ENCODE results near the gene ACP4.
"Not testable (repeated sequence)": the region's sequence is repeated elsewhere in the genome, so short reads cannot be mapped to it uniquely, and the experiment has no call there.

Gene ACP4

GRCh38 chr19:50772912-50773311, 17.3 kb upstream of the ACP4 start:
- in situ Hi-C loops (cut with MboI; ENCODE audit: low pct_unique_long_range_greater_than_20kb, low sequenced_read_pairs); DNase-seq: not testable (repeated sequence)

- DNase-seq, result not testable (repeated sequence)
Measured at GRCh38 chr19:50773454-50773853, 16.8 kb upstream of the ACP4 start.

GRCh38 chr19:50776131-50776530, 14.1 kb upstream of the ACP4 start:
- in situ Hi-C loops (cut with MboI; ENCODE audit: low pct_unique_long_range_greater_than_20kb, low sequenced_read_pairs), result loop anchor here (25.0 kb wide), 1 partner anchor 414 kb away; the partner anchor contains the start of gene NAPSA
- DNase-seq, result no peak

More at GRCh38 chr19:50773454-50773853, 16.8 kb upstream of the ACP4 start:
- in situ Hi-C loops (cut with MboI; ENCODE audit: low pct_unique_long_range_greater_than_20kb, low sequenced_read_pairs), result not testable (repeated sequence)

- DNase-seq, result no peak
- in situ Hi-C loops (cut with MboI; ENCODE audit: low pct_unique_long_range_greater_than_20kb, low sequenced_read_pairs), result loop anchor here (25.0 kb wide), 1 partner anchor 415 kb away; the partner anchor contains the start of gene NAPSA
Measured at GRCh38 chr19:50777261-50777660, 13.0 kb upstream of the ACP4 start.

GRCh38 chr19:50777830-50778303, 12.3 kb upstream of the ACP4 start:
- in situ Hi-C loops (cut with MboI; ENCODE audit: low pct_unique_long_range_greater_than_20kb, low sequenced_read_pairs), result loop anchor here (25.0 kb wide), 1 partner anchor 416 kb away; the partner anchor contains the start of gene NAPSA
- DNase-seq, result no peak

- DNase-seq, result no peak
- in situ Hi-C loops (cut with MboI; ENCODE audit: low pct_unique_long_range_greater_than_20kb, low sequenced_read_pairs), result loop anchor here (25.0 kb wide), 1 partner anchor 417 kb away; the partner anchor contains the start of gene NAPSA
Measured at GRCh38 chr19:50778906-50779430, 11.2 kb upstream of the ACP4 start.

- in situ Hi-C loops (cut with MboI; ENCODE audit: low pct_unique_long_range_greater_than_20kb, low sequenced_read_pairs), result loop anchor here (25.0 kb wide), 1 partner anchor 417 kb away; the partner anchor contains the start of gene NAPSA
- no peak for DNase-seq
Measured at GRCh38 chr19:50779504-50780457, 10.4 kb upstream of the ACP4 start.

GRCh38 chr19:50780753-50781435, 9.3 kb upstream of the ACP4 start:
- in situ Hi-C loops (cut with MboI; ENCODE audit: low pct_unique_long_range_greater_than_20kb, low sequenced_read_pairs), result loop anchor here (25.0 kb wide), 1 partner anchor 419 kb away; the partner anchor contains the start of gene NAPSA
- no peak for DNase-seq

GRCh38 chr19:50783848-50784152, 6.4 kb upstream of the ACP4 start:
- in situ Hi-C loops (cut with MboI; ENCODE audit: low pct_unique_long_range_greater_than_20kb, low sequenced_read_pairs), result loop anchor here (25.0 kb wide), 1 partner anchor 421 kb away; the partner anchor contains the start of gene NAPSA
- DNase-seq, result not testable (repeated sequence)

- in situ Hi-C loops (cut with MboI; ENCODE audit: low pct_unique_long_range_greater_than_20kb, low sequenced_read_pairs), result loop anchor here (25.0 kb wide), 1 partner anchor 422 kb away; the partner anchor contains the start of gene NAPSA
- DNase-seq, result no peak
Measured at GRCh38 chr19:50784710-50785109, 5.5 kb upstream of the ACP4 start.

- no peak for DNase-seq
- in situ Hi-C loops (cut with MboI; ENCODE audit: low pct_unique_long_range_greater_than_20kb, low sequenced_read_pairs), result loop anchor here (25.0 kb wide), 1 partner anchor 423 kb away; the partner anchor contains the start of gene NAPSA
Measured at GRCh38 chr19:50785329-50785728, 4.9 kb upstream of the ACP4 start.

- in situ Hi-C loops (cut with MboI; ENCODE audit: low pct_unique_long_range_greater_than_20kb, low sequenced_read_pairs), result loop anchor here (25.0 kb wide), 1 partner anchor 429 kb away; the partner anchor contains the start of gene NAPSA
- DNase-seq, result no peak
Measured at GRCh38 chr19:50790922-50791467, 780 bp downstream of the ACP4 start.

- in situ Hi-C loops (cut with MboI; ENCODE audit: low pct_unique_long_range_greater_than_20kb, low sequenced_read_pairs), result loop anchor here (25.0 kb wide), 1 partner anchor 429 kb away; the partner anchor contains the start of gene NAPSA
- DNase-seq, result no peak
Measured at GRCh38 chr19:50791594-50792271, 1.5 kb downstream of the ACP4 start.

GRCh38 chr19:50792272-50793250, 2.3 kb downstream of the ACP4 start:
- in situ Hi-C loops (cut with MboI; ENCODE audit: low pct_unique_long_range_greater_than_20kb, low sequenced_read_pairs), result loop anchor here (25.0 kb wide), 1 partner anchor 430 kb away; the partner anchor contains the start of gene NAPSA
- DNase-seq, result no peak

GRCh38 chr19:50793558-50794065, 3.4 kb downstream of the ACP4 start:
- DNase-seq, result no peak
- in situ Hi-C loops (cut with MboI; ENCODE audit: low pct_unique_long_range_greater_than_20kb, low sequenced_read_pairs), result loop anchor here (25.0 kb wide), 1 partner anchor 431 kb away; the partner anchor contains the start of gene NAPSA

- DNase-seq, result peak; percentile 69
- in situ Hi-C loops (cut with MboI; ENCODE audit: low pct_unique_long_range_greater_than_20kb, low sequenced_read_pairs), result loop anchor here (25.0 kb wide), 1 partner anchor 432 kb away; the partner anchor contains the start of gene NAPSA
Measured at GRCh38 chr19:50794074-50794875, 4.1 kb downstream of the ACP4 start.

Data from KBM-7 (cell line).